DOHH2 (cell line): ENCODE measurements around the gene FSTL1.

Experiments used
- H3F3A ChIP-seq: fragments of 200-600 bp; sonication (generic), shearing (Covaris generic); 2 replicates; pipeline ENCODE4 v1.6.0; 2016; ENCODE audit warnings: antibody characterized with exemption, mild to moderate bottlenecking; ENCODE audit not compliant: control insufficient read depth, insufficient read depth
- H3K27ac ChIP-seq: fragments of 200-600 bp; sonication (generic); 2 replicates; pipeline ENCODE4 v1.5.1; 2014; ENCODE audit warnings: low read depth, mild to moderate bottlenecking, low read length, moderate library complexity
- H3K27me3 ChIP-seq: fragments of 200-600 bp; sonication (generic); 2 replicates; pipeline ENCODE4 v1.6.1; 2014; ENCODE audit warnings: mild to moderate bottlenecking, low read length, mixed read lengths; ENCODE audit not compliant: control insufficient read depth
- H3K36me3 ChIP-seq: fragments of 200-600 bp; sonication (generic); 2 replicates; pipeline ENCODE4 v1.6.1; 2014; ENCODE audit warnings: mild to moderate bottlenecking, low read length, moderate library complexity, mixed read lengths; ENCODE audit not compliant: control insufficient read depth
- H3K4me1 ChIP-seq: fragments of 200-600 bp; sonication (generic); 2 replicates; pipeline ENCODE4 v1.6.1; 2014; ENCODE audit warnings: mild to moderate bottlenecking, low read length, mixed read lengths; ENCODE audit not compliant: control insufficient read depth
- H3K4me2 ChIP-seq: fragments of 200-600 bp; sonication (generic); 2 replicates; pipeline ENCODE4 v1.6.0; 2014; ENCODE audit warnings: mild to moderate bottlenecking, low read length, moderate library complexity
- H3K4me3 ChIP-seq: fragments of 200-600 bp; sonication (generic); 2 replicates; pipeline ENCODE4 v1.5.1; 2014; ENCODE audit warnings: mild to moderate bottlenecking, low read length, mixed read lengths
- H3K79me2 ChIP-seq: fragments of 200-600 bp; sonication (generic); 2 replicates; pipeline ENCODE4 v1.6.1; 2014; ENCODE audit warnings: mild to moderate bottlenecking, low read length, mixed read lengths; ENCODE audit not compliant: control insufficient read depth
- H3K9me2 ChIP-seq: fragments of 200-600 bp; sonication (generic); replicated peaks from 2 replicates; pipeline ENCODE4 v1.6.1; 2014; ENCODE audit warnings: mild to moderate bottlenecking, low read length, mixed read lengths; ENCODE audit not compliant: control insufficient read depth
- H3K9me3 ChIP-seq: fragments of 200-600 bp; sonication (generic); 2 replicates; pipeline ENCODE4 v1.6.1; 2014; ENCODE audit warnings: antibody characterized with exemption, low read length, mixed read lengths; ENCODE audit not compliant: control insufficient read depth, insufficient read depth
- H4K20me1 ChIP-seq: fragments of 200-600 bp; sonication (generic); 2 replicates; pipeline ENCODE4 v1.6.0; 2014; ENCODE audit warnings: low read depth, mild to moderate bottlenecking, antibody characterized with exemption, low read length, moderate library complexity; ENCODE audit not compliant: control insufficient read depth, insufficient read depth
- CTCF ChIP-seq: fragments of 200-600 bp; sonication (generic); IDR thresholded peaks from one replicate; pipeline ENCODE4 v1.5.1; 2014; ENCODE audit warnings: antibody characterized with exemption, mild to moderate bottlenecking, low read depth, low read length; ENCODE audit not compliant: poor library complexity, severe bottlenecking
- EZH2phosphoT487 ChIP-seq: fragments of 200-600 bp; sonication (generic); IDR thresholded peaks from 2 replicates; pipeline ENCODE4 v1.6.1; 2017; ENCODE audit warnings: borderline replicate concordance, mild to moderate bottlenecking, antibody characterized with exemption, low read length, moderate library complexity, mixed read lengths

FSTL1 gene

GRCh38 chr3:120348991-120349854, 101.6 kb downstream of the FSTL1 start, which contains the start of gene LRRC58:
LRRC58 (minus strand) TSS chr3:120349354; CDS start chr3:120349243, 111 bp downstream.
- Histone ChIP-seq H3K79me2 (peaks cover 53% of the 10 kb centered on the region), H3K27ac (peak within 1 kb of the TSS; percentile 55), H3K4me1 (peaks cover 28% of the 10 kb centered on the region), H4K20me1 (no peaks in the 10 kb centered on the region), H3K36me3 (peaks cover 44% of the 10 kb centered on the region), H3K4me3 (peak within 1 kb of the TSS; percentile 81), H3F3A (no peaks in the 10 kb centered on the region), H3K27me3 (no peaks in the 10 kb centered on the region), H3K9me2 (no peaks in the 10 kb centered on the region), H3K9me3 (0 out of 2 replicates have a peak, but pooled peaks cover 8% of the 10 kb centered on the region), H3K4me2 (peak within 1 kb of the TSS; percentile 81)
- TF ChIP-seq CTCF (peak; percentile 48), EZH2phosphoT487 (no peak)

- H4K20me1 ChIP-seq: no peaks in the 10 kb centered on the region
- H3K27me3 ChIP-seq: no peaks in the 10 kb centered on the region
Measured at GRCh38 chr3:120348065-120348990, 102.5 kb downstream of the FSTL1 start.

DNA sequence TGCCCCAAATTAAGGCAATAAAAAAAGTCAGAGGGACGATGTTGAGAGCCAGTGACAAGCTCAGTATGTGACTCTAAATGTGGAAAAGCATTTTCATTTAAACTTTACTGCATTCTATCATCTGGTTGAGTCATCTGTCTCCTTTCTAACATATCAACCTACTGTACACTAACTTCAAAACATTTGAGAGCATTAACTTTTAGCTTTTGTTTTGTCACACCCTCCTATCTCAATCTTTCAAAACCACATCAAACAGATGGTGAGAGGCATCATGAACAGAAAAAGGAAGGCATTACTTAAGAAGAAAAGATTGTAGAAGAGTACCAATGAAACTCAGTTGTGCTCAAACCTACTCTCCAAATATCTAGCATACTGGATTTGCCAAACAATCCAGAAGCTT, 106.4 kb downstream of the FSTL1 start:
- H3K79me2 ChIP-seq: peaks cover 96% of the 10 kb centered on the region
- no peaks in the 10 kb centered on the region for H3F3A ChIP-seq
- H3K9me2 ChIP-seq: no peaks in the 10 kb centered on the region
- H3K27me3 ChIP-seq: no peaks in the 10 kb centered on the region
- H3K4me3 ChIP-seq: no peak overlapping the region
- peaks cover 43% of the 10 kb centered on the region for H3K9me3 ChIP-seq
- peaks cover 90% of the 10 kb centered on the region for H3K36me3 ChIP-seq
- TF ChIP-seq EZH2phosphoT487 (no peak), CTCF (no peak)
- no peak overlapping the region for H3K27ac ChIP-seq
- peaks cover 17% of the 10 kb centered on the region for H3K4me1 ChIP-seq
- no peaks in the 10 kb centered on the region for H4K20me1 ChIP-seq
- H3K4me2 ChIP-seq: no peak overlapping the region

More at GRCh38 chr3:120348065-120348990, 102.5 kb downstream of the FSTL1 start:
- H3K9me3 ChIP-seq: peaks cover 12% of the 10 kb centered on the region; the same call in 1 of the 2 replicates
- peak overlapping the region; percentile 81 for H3K4me2 ChIP-seq
- TF ChIP-seq CTCF: no peak
- no peaks in the 10 kb centered on the region for H3K9me2 ChIP-seq
- no peaks in the 10 kb centered on the region for H3F3A ChIP-seq
- H3K4me3 ChIP-seq: peak overlapping the region; percentile 81
- peak overlapping the region; percentile 55 for H3K27ac ChIP-seq
- H3K4me1 ChIP-seq: peaks cover 28% of the 10 kb centered on the region
- H3K79me2 ChIP-seq: peaks cover 62% of the 10 kb centered on the region
- H3K36me3 ChIP-seq: peaks cover 53% of the 10 kb centered on the region
